Testis (tissue), 3 donors: ENCODE measurements around the gene LTBP4. TPM values are rescaled to one million over a fixed set of nuclear protein-coding genes. Genes with fewer than 3 reads are reported as not detected.

ENCODE experiments used
- DNase-seq: peaks from one replicate; pipeline ENCODE4 v3.0.0-alpha.2; 2019
- H3K27ac ChIP-seq, 2 donors: fragments of 200-600 bp; sonication (generic); one replicate each; pipeline ENCODE4 v1.5.1; 2019
- H3K27me3 ChIP-seq: fragments of 200-600 bp; sonication (generic); one replicate; pipeline ENCODE4 v1.5.1; 2019
- H3K36me3 ChIP-seq: fragments of 200-600 bp; sonication (generic); one replicate; pipeline ENCODE4 v1.5.1; 2017; ENCODE audit warnings: low read depth; ENCODE audit errors: missing control alignments
- H3K4me1 ChIP-seq: fragments of 200-600 bp; sonication (generic); one replicate; pipeline ENCODE4 v1.5.1; 2019
- H3K4me3 ChIP-seq, 2 donors: fragments of 200-600 bp; sonication (generic); one replicate each; pipeline ENCODE4 v1.5.1; 2017 to 2019
- H3K9me3 ChIP-seq: fragments of 200-600 bp; sonication (generic); one replicate; pipeline ENCODE4 v1.5.1; 2017
- CTCF ChIP-seq, 3 experiments: fragments of 450-650 bp in 2 of 3; fragments of 200-600 bp in 1 of 3; sonication (generic) in 1 of 3; IDR thresholded peaks; one replicate each; pipeline ENCODE4 v1.5.1; 2016 to 2019; ENCODE audit warnings: antibody characterized with exemption in 3 of 3, mild to moderate bottlenecking in 2 of 3, moderate library complexity in 1 of 3
- POLR2A ChIP-seq: fragments of 450-650 bp; IDR thresholded peaks from one replicate; pipeline ENCODE4 v1.6.1; 2017; ENCODE audit warnings: antibody characterized with exemption, mild to moderate bottlenecking, moderate library complexity
- WGBS, 2 donors: methylation state at CpG; one replicate each; pipeline ENCODE4 v1.1.5; 2018; 5-methylcytosine and 5-hydroxymethylcytosine counted together
- intact Hi-C: fragments of 100-400 bp; cut with DNase I; formaldehyde crosslinking; loops from one replicate; pipeline ENCODE4 v1.15.1; 2023; ENCODE audit warnings: low total_unique reads
- polyA plus RNA-seq: library from polyadenylated mRNA; stranded (reverse); fragments of 350-450 nt; fragmentation: Illumina TruSeq; extraction: RNeasy Lipid Tissue Mini Kit (QIAGEN cat#74804); gene quantifications from one replicate; pipeline ENCODE4 v1.2.3, GENCODE V29; 2014; ENCODE audit warnings: low read depth, low replicate concordance; ENCODE audit not compliant: insufficient read depth
- total RNA-seq, 2 donors: library from RNA; depleted of rRNA; stranded (reverse); fragments of >200 nt; gene quantifications; one replicate each; pipeline ENCODE4 v1.2.3, GENCODE V29; 2016

Gene LTBP4
- total and polyA plus RNA-seq, 3 donors from 2014 or later = 270 to 417 (median 309) TPM

GRCh38 chr19:40640744-40641143 is 39.6 kb downstream of the LTBP4 start:
- TF ChIP-seq CTCF (IDR thresholded peaks at IDR 0.05) (no peak), POLR2A (no peak)
- H3K27me3 ChIP-seq = no peaks in the 10 kb centered on the region
- peak overlapping the region in 1 of 2 donors; percentile 71 for H3K27ac ChIP-seq
- peaks cover 26% of the 10 kb centered on the region for H3K4me1 ChIP-seq
- WGBS, 2 donors = 17 to 28% methylated on average over 1 to 5 of the region's 5 CpGs
- no peaks in the 10 kb centered on the region for H3K36me3 ChIP-seq
- H3K4me3 ChIP-seq = no peak overlapping the region
- no peak for DNase-seq
- no peaks in the 10 kb centered on the region for H3K9me3 ChIP-seq
- intact Hi-C loops = no loop called here

GRCh38 chr19:40641281-40641680 is 40.1 kb downstream of the LTBP4 start:
- Histone ChIP-seq H3K9me3 (no peaks in the 10 kb centered on the region), H3K4me3 (no peak overlapping the region), H3K4me1 (peaks cover 29% of the 10 kb centered on the region), H3K27me3 (no peaks in the 10 kb centered on the region), H3K27ac (peak overlapping the region in 1 of 2 donors; percentile 71), H3K36me3 (no peaks in the 10 kb centered on the region)
- 56 to 64% methylated on average over 7 of the region's 7 CpGs for WGBS, 2 donors
- intact Hi-C loops = no loop called here
- TF ChIP-seq POLR2A (no peak), CTCF (IDR thresholded peaks at IDR 0.05) (no peak)
- no peak for DNase-seq

- H3K4me1 ChIP-seq = peaks cover 31% of the 10 kb centered on the region
- H3K4me3 ChIP-seq = no peak overlapping the region
- DNase-seq = no peak
- intact Hi-C loops = no loop called here
- TF ChIP-seq POLR2A = no peak
- no peak for TF ChIP-seq CTCF (IDR thresholded peaks at IDR 0.05)
- H3K9me3 ChIP-seq = no peaks in the 10 kb centered on the region
- H3K27ac ChIP-seq = peak overlapping the region in 1 of 2 donors; percentile 71
- H3K27me3 ChIP-seq = no peaks in the 10 kb centered on the region
- WGBS, 2 donors = 91 to 95% methylated on average over 18 of the region's 18 CpGs
- no peaks in the 10 kb centered on the region for H3K36me3 ChIP-seq
Measured at GRCh38 chr19:40642051-40642706, 41.0 kb downstream of the LTBP4 start.

- no peak overlapping the region for H3K4me3 ChIP-seq
- 73 to 75% methylated on average over 8 of the region's 8 CpGs for WGBS, 2 donors
- no peaks in the 10 kb centered on the region for H3K27me3 ChIP-seq
- H3K27ac ChIP-seq = peak overlapping the region in 1 of 2 donors; percentile 71
- intact Hi-C loops = no loop called here
- no peaks in the 10 kb centered on the region for H3K9me3 ChIP-seq
- no peak for TF ChIP-seq CTCF (IDR thresholded peaks at IDR 0.05)
- no peak for TF ChIP-seq POLR2A
- no peaks in the 10 kb centered on the region for H3K36me3 ChIP-seq
- H3K4me1 ChIP-seq = peaks cover 31% of the 10 kb centered on the region
- DNase-seq = no peak
Measured at GRCh38 chr19:40642757-40643305, 41.7 kb downstream of the LTBP4 start.
